Esophagus (tissue), 2 donors: ENCODE results near the gene SMOC2. TPM values are rescaled to one million over a fixed set of nuclear protein-coding genes. Genes with fewer than 3 reads are reported as not detected.

Experiments
- H3K27ac ChIP-seq, 2 donors: one replicate each; pipeline ENCODE4 v1.5.1; 2013; ENCODE audit warnings: low read depth in 2 of 2, mild to moderate bottlenecking in 2 of 2, inconsistent platforms in 1 of 2, low read length in 1 of 2, moderate library complexity in 1 of 2
- H3K27me3 ChIP-seq, 2 donors: one replicate each; pipeline ENCODE4 v1.6.1; 2013; ENCODE audit warnings: low read length in 2 of 2, control low read depth in 1 of 2, mild to moderate bottlenecking in 1 of 2; ENCODE audit not compliant: insufficient read depth in 2 of 2, control insufficient read depth in 1 of 2
- H3K36me3 ChIP-seq, 2 donors: one replicate each; pipeline ENCODE4 v1.6.1; 2013; ENCODE audit warnings: low read length in 1 of 2; ENCODE audit not compliant: control insufficient read depth in 2 of 2, insufficient read depth in 2 of 2
- H3K4me1 ChIP-seq, 2 donors: one replicate each; pipeline ENCODE4 v1.6.1; 2013; ENCODE audit warnings: low read length in 1 of 2; ENCODE audit not compliant: control insufficient read depth in 2 of 2, insufficient read depth in 2 of 2
- H3K4me3 ChIP-seq, 2 donors: one replicate each; pipeline ENCODE4 v1.5.1; 2013; ENCODE audit warnings: low read length in 2 of 2, mild to moderate bottlenecking in 2 of 2, low read depth in 1 of 2, moderate library complexity in 1 of 2
- H3K9me3 ChIP-seq, 2 donors: one replicate each; pipeline ENCODE4 v1.6.1; 2013; ENCODE audit warnings: mild to moderate bottlenecking in 2 of 2, low read depth in 1 of 2, low read length in 1 of 2, moderate library complexity in 1 of 2; ENCODE audit not compliant: control insufficient read depth in 2 of 2, insufficient read depth in 1 of 2
- WGBS, 2 donors: extraction: QIAGEN DNeasy Blood & Tissue Kit; methylation state at CpG; one replicate each; pipeline ENCODE4 v1.1.7; 2013; 5-methylcytosine and 5-hydroxymethylcytosine counted together
- polyA plus RNA-seq, 2 donors: library from polyadenylated mRNA; stranded (reverse); fragments of 200-250 nt; gene quantifications; one replicate each; pipeline ENCODE4 v1.2.3, GENCODE V29; 2013
- donor health status: healthy with polysubstance abuse.
- donor health status: Bipolar disorder and iron deficiency.

Gene SMOC2
- polyA plus RNA-seq, 2 donors, result 4.6 to 14.4 TPM

DNA sequence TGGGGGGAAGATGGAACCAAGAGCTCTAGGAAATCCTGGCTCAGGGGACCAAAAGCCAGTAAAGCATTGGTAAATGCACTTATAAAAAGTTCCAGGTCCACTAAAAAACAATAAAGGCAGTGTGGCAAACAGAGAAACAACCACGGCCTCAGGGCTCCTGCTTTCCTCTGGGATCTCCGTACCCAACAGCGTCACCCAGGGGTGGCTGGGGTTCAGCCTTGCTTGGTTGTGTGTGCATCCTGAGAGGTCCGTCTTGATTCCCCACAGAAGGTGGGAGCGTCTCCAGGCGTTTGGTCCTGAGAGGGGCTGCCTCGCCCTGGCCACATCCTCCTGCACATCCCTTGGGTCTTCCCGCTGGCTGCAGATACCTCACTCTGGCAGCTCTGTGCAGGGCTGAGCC is 60.6 kb downstream of the SMOC2 start:
- 80 to 90% methylated on average over 8 of the region's 8 CpGs for WGBS, 2 donors
- Histone ChIP-seq H3K36me3 (no peaks in the 10 kb centered on the region), H3K9me3 (no peaks in the 10 kb centered on the region), H3K4me1 (no peaks in the 10 kb centered on the region), H3K27ac (no peak overlapping the region), H3K27me3 (no peaks in the 10 kb centered on the region), H3K4me3 (no peak overlapping the region)

DNA sequence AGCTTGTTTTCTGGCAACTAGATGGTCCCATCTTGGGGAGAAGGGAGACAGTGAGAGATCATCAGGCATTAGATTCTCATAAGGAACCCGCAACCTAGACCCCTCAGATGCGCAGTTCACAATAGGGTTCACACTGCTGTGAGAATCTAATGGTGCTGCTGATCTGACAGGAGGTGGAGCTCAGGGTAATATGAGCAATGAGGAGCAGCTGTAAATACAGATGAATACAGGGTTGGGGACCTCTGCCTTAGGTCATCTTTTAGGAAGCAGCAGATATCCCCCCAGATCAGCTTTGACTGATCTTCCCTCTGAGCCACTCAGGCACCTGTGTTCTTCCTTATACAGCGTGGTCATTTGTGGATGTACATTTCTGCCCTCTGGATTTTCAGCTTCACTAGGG is 63.4 kb downstream of the SMOC2 start:
- WGBS, 2 donors, result 95 to 98% methylated on average over 3 of the region's 3 CpGs
- H3K36me3 ChIP-seq, result no peaks in the 10 kb centered on the region
- no peak overlapping the region for H3K27ac ChIP-seq
- H3K4me1 ChIP-seq, result no peaks in the 10 kb centered on the region
- H3K27me3 ChIP-seq, result no peaks in the 10 kb centered on the region
- H3K9me3 ChIP-seq, result no peaks in the 10 kb centered on the region
- H3K4me3 ChIP-seq, result no peak overlapping the region

DNA sequence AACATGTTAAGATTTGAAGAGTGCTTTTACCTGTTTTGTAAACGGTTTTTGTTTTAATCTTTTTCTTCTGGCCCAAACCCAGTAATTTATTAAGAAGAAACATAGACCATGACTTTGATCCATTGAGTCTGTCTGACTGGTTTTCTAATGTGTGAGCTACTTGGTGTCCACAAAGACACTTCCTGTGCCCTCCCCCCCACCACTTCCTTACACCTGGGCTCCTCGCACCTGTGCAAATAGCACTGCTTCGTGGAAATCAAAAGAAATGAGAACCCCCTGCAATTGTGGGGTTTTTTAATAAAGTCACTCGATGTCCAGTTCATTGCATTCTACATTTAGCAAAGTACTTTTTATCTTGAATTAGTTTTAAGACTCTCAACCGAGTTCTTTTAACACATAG is 65.5 kb downstream of the SMOC2 start:
- no peak overlapping the region for H3K27ac ChIP-seq
- no peaks in the 10 kb centered on the region for H3K9me3 ChIP-seq
- H3K4me3 ChIP-seq, result no peak overlapping the region
- H3K36me3 ChIP-seq, result no peaks in the 10 kb centered on the region
- WGBS, 2 donors, result 51 to 53% methylated on average over 5 of the region's 5 CpGs
- no peaks in the 10 kb centered on the region for H3K27me3 ChIP-seq
- no peaks in the 10 kb centered on the region for H3K4me1 ChIP-seq

DNA sequence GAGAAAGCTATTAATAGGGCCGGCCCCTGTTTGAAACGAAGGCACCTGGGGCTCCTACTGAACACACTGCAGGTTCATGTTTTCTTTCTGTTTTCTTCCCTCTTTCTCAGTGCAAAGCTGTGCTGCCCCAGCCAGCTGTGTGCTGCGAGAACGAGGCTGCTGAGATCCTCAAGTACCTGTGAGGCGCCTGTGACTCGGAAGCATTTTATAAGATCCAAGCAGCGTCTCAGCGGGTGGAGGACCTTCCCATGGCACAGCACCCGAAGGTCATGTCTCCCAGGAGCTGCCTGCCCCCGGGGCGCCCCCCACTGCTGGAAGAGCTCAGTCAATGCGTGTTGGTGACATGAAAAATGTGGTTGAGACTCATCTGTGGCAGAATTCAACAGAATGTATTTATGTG is 66.3 kb downstream of the SMOC2 start:
- H3K27ac ChIP-seq, result no peak overlapping the region
- peaks cover 0 to 3% of the 10 kb centered on the region in 2 donors for H3K36me3 ChIP-seq
- 49 to 64% methylated on average over 12 of the region's 12 CpGs for WGBS, 2 donors
- H3K27me3 ChIP-seq, result no peaks in the 10 kb centered on the region
- H3K4me1 ChIP-seq, result no peaks in the 10 kb centered on the region
- H3K4me3 ChIP-seq, result no peak overlapping the region
- H3K9me3 ChIP-seq, result no peaks in the 10 kb centered on the region

DNA sequence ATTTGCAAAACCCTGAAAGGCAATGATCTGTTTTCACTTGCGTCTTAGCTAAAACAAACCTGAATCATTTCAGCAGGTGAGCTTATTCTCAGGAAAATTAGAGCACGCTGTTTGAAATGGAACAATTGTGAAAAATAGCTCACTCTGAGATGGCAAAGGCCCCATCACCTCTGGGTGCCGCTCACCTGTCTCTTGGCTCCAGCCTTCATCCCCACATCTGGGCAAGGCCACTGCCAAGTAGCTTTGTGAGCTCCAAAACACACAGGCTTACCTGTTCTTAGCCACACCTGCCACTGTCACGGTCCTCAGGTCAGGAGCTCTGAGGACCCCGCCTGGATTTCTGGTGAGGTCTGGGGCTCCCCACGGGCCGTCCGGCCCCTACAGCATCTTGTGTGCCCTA is 66.7 kb downstream of the SMOC2 start:
- Histone ChIP-seq H3K4me3 (no peak overlapping the region), H3K4me1 (no peaks in the 10 kb centered on the region), H3K9me3 (no peaks in the 10 kb centered on the region), H3K27me3 (no peaks in the 10 kb centered on the region), H3K27ac (no peak overlapping the region), H3K36me3 (peaks cover 0 to 3% of the 10 kb centered on the region in 2 donors)
- WGBS, 2 donors, result 74 to 78% methylated on average over 8 of the region's 8 CpGs

DNA sequence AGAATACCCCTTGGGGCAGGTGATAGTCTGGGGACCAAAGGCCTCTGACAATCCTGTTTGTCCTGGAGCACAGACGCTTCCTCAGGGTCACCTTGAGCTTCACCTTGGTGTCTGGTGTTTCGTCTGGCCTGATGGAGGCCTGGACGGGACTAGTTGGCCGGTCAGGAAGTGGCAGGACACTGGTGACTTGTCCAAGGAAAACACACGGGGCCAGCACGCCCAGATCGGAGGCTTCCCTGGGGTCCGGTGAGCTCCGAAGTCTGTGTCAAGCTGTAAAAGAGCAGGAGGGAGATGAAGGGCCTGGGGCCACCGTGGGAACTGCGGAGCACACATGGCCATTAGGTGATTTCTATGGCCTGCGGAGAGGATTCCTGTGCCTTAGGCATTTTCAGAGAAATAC is 67.9 kb downstream of the SMOC2 start:
- H3K27me3 ChIP-seq, result no peaks in the 10 kb centered on the region
- no peak overlapping the region for H3K4me3 ChIP-seq
- WGBS, 2 donors, result 86 to 89% methylated on average over 12 of the region's 12 CpGs
- no peaks in the 10 kb centered on the region for H3K9me3 ChIP-seq
- H3K4me1 ChIP-seq, result no peaks in the 10 kb centered on the region
- H3K27ac ChIP-seq, result no peak overlapping the region
- peaks cover 0 to 3% of the 10 kb centered on the region in 2 donors for H3K36me3 ChIP-seq

DNA sequence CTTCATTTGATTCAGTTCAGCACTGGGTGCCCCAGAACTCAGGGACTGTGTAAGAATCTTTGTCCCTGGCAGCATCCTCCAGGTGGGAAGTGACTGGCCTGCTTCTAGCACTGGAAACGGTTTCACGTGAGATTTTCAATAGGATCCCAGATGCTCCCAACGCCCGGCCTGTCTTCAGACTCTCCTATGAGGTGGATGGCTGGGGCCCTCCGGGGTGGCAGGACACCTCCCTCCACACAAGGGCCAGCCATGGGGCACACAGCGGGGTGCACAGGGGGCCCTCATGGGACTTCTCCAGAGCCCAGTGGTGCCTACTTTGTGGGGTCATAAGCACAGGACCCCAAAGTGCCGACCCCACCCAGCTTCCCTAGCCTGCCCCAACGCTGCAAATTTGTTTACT is 72.8 kb downstream of the SMOC2 start:
- WGBS, 2 donors, result 65 to 69% methylated on average over 8 of the region's 8 CpGs
- no peaks in the 10 kb centered on the region for H3K27me3 ChIP-seq
- no peak overlapping the region for H3K4me3 ChIP-seq
- H3K9me3 ChIP-seq, result peaks cover 0 to 6% of the 10 kb centered on the region in 2 donors
- peaks cover 0 to 3% of the 10 kb centered on the region in 2 donors for H3K36me3 ChIP-seq
- H3K4me1 ChIP-seq, result no peaks in the 10 kb centered on the region
- H3K27ac ChIP-seq, result no peak overlapping the region

DNA sequence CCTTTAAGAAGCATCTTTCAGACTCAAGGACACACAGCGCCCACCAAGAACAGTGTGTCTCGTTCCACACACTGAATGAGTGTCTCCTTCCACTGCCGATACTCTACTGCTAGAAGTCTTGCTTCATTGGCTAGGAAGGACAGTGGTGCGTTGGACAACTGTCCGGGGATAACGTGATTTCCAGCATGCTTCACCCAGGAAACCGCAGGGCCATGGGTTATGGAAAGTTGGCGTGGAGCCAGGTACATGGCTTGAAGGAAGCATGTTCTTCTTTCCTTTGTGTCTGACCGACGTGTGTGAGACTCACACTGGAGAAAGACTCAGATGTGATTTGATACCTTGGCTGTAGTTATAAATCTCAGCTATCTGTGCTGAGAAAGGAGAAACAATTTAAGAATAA is 73.2 kb downstream of the SMOC2 start:
- Histone ChIP-seq H3K36me3 (peaks cover 0 to 3% of the 10 kb centered on the region in 2 donors), H3K27me3 (no peaks in the 10 kb centered on the region), H3K4me3 (no peak overlapping the region), H3K9me3 (peaks cover 0 to 9% of the 10 kb centered on the region in 2 donors), H3K27ac (no peak overlapping the region), H3K4me1 (no peaks in the 10 kb centered on the region)
- 42 to 53% methylated on average over 10 of the region's 10 CpGs for WGBS, 2 donors

DNA sequence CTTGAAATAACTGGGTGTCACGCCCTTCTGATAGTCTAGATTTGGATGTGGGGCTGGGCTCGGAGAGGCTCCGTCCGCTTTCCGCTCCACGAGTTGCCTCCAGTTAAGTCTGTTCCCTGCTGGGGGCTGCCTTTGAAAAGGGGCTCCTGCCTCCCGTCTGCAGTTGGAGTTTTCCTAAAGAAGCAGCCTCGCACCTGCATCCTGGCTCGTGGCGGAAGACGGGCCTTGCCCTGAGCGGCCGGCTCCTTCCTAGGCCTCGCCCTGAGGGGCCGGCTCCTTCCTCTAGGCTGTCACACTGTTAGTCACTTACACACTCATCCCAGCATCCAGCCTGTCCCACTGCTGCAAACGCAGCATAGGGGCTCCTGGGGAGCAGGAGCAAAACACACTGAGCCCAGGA is 74.4 kb downstream of the SMOC2 start:
- H3K4me1 ChIP-seq, result no peaks in the 10 kb centered on the region
- H3K27ac ChIP-seq, result no peak overlapping the region
- no peaks in the 10 kb centered on the region for H3K27me3 ChIP-seq
- peaks cover 0 to 3% of the 10 kb centered on the region in 2 donors for H3K36me3 ChIP-seq
- 64 to 68% methylated on average over 16 of the region's 16 CpGs for WGBS, 2 donors
- no peak overlapping the region for H3K4me3 ChIP-seq
- peaks cover 0 to 9% of the 10 kb centered on the region in 2 donors for H3K9me3 ChIP-seq

DNA sequence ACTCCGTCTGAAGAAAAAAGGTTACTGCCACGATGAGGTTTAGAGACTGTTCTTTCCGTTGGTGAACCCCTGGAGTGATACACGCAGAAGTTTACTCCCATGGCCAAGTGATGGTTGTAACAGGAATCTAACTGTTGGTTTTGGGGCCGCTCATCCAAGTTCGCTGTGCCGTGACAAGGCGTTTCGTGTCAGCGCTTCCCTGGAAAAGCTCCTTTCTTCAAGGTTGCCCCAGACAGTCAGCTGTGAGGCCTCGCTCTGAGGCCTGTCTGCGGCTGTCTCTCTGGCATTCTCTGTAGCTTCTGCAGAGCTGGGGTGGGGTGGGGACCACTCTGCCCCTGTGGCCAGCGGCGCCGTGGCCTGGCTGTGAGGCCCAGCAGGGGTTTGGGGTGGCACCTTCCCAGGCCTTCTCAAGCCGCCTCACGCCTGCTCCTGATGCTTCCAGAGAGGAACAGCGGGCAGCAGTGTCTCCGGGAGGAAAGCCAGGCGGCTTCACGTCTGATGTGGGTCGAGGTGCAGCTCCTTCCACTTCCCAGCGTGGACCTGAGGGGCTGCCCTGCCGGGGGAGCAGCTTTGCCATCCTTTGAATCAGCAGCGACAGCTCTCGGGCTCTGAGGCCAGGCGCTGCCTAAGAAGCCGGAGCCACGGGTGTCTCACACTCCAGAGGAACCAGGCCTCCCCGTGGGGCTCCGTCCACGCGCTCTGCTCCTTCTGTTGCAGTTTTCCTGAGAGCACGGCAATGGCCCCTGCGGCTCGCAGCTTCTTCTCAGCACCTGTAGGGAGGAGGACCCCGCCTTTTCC is 76.2 kb downstream of the SMOC2 start:
- Histone ChIP-seq H3K9me3 (peaks cover 0 to 9% of the 10 kb centered on the region in 2 donors), H3K27me3 (no peaks in the 10 kb centered on the region), H3K4me3 (no peak overlapping the region), H3K27ac (no peak overlapping the region), H3K36me3 (peaks cover 0 to 1% of the 10 kb centered on the region in 2 donors), H3K4me1 (no peaks in the 10 kb centered on the region)
- WGBS, 2 donors, result 90 to 91% methylated on average over 37 of the region's 37 CpGs
